HG03354 (cell line): ENCODE measurements around the gene RTL5.
A peak's percentile ranks its signal among the peaks of the same experiment; 100 is the strongest.

Experiments used
- ATAC-seq: cut with Tn5 transposase; IDR thresholded peaks from one replicate; pipeline ENCODE4 v1.9.1; 2021; ENCODE audit warnings: mild to moderate bottlenecking; ENCODE audit not compliant: unreplicated experiment, poor library complexity, severe bottlenecking

Gene RTL5

DNA sequence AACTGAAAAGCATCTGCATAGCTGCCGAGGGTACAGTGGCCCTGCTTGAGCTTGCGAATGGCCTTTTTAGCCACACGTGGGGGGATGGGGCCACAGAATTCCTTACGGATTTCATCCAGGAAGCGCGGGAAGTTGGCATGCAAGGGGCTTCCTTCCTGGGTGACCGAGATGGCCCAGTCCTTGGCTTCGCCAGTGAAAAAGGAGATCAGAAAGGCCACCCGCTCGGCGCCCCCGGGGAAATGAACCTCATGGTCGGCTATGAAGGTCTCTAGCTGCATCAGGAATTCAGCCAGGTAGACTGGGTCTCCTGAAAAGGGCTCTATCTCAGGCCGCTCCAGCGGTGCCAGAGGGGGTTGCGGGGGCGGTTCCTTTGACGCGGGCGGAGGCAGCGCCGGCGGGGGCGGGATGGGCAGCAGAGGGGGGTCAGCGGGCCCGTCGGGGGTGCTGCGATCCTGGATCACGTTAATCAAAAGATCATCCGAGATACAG, 909 bp downstream of the RTL5 start:
- ATAC-seq: no peak

GRCh38 chrX:72130156-72130761, 1.5 kb downstream of the RTL5 start:
- no peak for ATAC-seq

- no peak for ATAC-seq
Observed at GRCh38 chrX:72129661-72130060, 2.1 kb downstream of the RTL5 start.

DNA sequence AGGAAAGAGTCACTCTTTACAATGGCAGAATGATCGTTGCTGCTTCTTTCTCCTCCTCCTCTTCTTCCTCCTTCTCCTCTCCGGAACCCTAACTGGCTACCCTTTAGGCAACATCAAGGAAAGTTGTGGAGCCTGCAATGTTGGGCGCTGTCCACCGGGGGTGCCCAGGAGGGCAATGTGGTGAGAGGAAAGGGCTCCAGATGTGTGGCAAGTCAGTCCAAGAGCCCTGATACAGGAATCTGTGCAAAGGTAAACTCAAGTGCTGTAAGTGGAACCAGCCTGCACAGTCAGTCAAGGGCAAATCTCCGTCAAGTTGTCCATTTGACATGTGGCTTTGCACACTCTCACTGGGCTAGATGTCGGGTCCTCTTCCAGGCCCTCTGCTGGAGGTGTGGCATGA, 2.8 kb downstream of the RTL5 start:
- ATAC-seq: no peak

DNA sequence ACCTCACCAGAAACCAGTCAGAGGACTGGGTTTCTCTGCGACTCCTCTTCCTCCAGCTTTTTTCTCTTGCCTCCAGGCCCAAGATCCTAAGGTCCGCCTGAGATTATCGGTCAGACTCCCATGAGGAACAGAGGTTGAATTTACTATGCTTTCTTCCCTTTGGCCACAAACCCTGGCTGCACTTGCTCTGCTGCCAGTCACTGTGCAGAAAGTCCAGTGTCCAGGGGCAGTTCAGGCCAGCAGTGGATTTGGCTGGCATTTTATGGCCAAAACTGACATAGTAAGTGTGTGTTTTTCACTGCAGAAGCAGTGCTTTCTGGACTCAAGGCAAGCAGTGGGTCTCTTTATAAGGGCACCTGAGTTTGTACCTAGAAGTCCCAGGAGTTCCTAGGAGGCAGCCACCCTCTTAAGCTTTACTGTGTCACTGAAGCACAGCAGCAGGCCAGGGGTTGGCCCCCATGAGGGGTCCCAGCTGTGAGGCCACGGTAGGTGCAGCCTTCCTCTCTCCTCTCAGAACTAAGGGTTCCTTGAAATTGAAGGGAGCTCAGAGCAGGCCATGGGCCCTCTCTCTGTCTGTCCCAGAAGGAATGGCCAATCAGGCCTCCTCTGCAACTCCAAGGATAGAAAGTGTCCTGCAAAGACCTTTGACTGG, 3.4 kb downstream of the RTL5 start:
- no peak for ATAC-seq

GRCh38 chrX:72127332-72127731, 4.4 kb downstream of the RTL5 start:
- ATAC-seq: no peak

DNA sequence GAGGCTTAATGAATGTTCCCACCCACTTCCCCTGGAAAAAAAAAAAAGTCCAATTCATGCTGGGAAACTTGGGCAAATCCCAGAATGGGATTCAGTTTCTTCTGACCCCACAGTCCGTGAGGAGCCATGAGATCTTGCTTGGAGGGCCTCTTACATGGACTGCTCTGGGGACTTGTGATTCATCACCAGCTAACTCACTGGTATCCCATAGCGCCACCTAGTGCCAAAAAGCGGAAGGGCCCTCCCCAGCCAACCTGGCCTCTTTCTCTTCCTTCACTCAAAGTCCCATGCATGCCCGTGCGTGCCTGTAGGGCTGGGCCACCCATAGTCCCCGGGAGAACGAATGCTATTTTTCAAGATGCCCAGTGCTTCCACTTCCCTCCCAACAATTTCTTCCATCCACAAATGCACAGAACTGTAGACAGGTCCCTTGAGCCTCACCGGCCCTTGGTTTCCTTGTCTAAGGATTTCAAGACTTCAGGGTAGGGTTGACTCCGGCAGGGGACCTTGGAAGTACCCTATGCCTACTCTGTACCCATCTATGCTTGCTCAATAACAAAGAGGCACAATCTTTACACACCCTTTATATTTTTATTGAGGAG, 5.1 kb downstream of the RTL5 start:
- peak; percentile 81 for ATAC-seq

- no peak for ATAC-seq
Observed at GRCh38 chrX:72126048-72126415, 5.7 kb downstream of the RTL5 start.

- ATAC-seq: no peak
Observed at GRCh38 chrX:72125331-72126047, 6.2 kb downstream of the RTL5 start.

DNA sequence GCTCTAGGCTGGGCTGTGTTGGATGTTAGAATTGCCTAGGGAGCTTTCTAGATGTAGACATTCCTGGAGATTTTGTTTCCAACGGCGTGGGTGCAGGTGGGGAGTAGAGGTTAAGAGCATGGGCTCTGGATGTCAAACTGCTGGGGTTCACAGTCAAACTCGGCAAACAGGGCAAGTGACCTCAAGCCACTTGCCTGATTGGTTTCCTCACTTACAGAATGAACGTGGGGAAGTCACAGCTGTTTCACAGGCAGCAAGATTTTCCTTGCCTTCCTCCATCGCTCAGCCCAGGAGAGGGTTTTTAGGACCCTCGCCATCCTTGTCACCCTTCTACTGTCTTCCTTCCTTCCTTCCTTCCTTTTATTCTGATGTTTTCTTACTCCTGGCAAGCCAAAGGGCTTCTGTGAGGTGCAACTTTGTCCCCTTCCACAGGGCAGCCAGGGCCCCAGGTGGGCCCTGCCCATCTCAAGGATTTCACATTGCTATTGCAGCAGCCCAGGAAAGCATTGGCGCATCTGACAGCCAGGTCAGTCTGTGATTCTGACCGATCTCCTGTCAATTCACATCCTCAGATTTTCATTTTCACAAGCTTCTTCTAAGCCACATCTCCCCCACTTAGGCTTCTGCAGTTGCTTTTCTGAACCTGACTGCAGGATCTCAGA, 7.0 kb downstream of the RTL5 start:
- ATAC-seq: no peak

DNA sequence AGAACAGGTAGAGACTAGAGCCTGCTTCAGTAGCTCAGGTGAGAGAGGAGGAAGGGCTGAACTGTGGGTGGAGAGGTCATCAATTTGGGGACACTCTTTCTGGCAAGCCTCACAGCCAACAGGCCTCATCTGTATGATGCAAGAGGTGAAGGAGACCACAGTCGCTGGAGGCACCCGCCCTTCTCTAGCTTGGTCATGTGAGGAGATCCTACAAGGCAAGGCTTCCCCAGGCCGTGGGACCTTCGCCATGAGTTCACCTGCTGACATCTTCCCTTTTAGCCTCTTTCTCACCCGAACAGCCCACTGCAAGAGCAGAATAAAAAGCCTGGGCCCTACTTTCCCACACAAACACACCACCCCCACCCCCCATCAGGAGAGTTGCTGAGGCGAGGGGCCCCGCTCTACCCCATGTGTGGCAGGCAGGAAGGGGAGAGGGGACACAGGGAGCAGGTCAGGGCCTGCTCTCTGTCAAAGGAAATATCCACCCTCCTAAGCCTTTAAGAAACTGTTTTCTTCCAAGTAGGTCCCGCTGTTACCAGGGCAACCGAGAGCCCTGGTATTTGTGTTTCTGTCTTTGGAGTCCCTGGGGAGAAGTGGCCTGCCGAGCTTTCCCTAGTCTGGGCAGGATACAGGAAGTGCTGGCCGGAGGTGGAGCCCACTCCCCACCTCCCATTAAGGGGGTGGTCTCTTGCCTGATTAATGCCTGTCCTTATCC, 8.1 kb downstream of the RTL5 start:
- no peak for ATAC-seq

DNA sequence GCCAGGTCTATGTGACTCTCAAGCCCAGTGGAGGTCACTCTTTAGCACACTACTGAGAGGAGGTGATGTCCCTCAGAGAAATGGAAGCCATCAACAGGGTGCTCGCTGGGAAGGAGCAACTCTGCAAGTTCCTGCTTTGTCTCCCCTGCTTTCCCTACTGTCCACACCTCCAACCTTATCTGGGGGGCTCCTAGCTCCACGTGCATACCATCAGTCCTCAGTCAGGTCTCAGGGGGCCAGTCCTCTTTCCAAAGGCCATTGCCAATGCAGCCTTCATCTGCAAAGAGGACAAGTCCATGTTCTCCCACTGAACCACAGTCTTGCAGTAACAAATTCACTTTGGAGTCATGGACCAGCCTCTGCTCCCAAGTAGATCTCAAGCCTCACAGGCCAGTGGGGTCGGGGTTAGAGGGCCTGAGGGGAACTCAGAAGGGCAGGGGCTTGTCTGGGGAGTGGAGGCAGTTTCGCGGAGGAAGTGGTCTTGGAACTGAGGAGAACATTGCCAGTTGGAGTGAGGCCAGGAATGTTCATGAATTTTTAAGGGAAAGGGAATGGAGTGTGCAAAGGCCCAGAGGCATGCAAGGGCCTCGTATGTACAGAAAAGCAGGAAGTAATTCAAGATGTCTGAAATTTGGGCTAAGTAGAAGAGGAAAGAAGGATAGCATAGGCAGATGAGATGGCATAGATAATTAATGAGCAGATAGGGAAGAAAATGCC, 8.9 kb downstream of the RTL5 start:
- no peak for ATAC-seq

DNA sequence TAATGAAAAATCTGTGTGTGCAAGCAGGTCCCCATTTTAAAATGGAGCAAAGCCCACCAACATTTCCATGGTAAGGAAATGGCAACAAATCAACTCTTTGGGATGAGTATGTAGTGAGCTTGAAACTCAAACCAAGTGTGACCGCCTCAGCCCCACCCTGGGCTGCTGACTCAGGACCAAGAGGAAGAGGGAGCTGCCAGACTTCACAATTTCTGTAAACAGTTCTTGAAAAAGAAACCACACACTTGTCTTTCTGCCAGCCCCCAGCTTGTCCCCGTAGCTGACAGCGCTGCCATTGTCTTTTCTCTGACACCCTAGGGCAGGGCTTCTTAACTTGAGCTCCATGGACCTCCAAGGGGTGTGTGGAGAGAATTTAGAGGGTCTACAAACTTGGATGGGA, 10.3 kb downstream of the RTL5 start:
- no peak for ATAC-seq

DNA sequence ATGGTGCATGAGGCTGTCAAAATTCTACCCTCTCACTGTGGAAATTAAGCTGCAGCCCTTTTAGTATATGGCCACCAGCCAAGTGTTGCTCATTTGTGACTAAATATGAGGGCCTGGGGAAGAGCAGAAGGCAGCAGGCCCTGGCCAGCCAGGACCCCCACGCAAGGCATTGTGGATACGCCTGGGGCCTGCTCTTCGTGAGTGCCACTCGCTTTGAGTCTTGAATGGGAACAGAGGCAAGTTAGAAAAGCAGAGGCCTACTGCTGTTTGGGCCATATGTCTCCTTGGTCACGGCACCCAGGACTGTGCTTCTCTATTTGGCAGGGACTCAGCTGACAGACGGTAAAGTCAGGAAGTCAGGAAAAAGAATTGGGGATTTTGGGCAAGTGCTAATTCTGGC, 10.9 kb downstream of the RTL5 start:
- no peak for ATAC-seq

GRCh38 chrX:72117636-72118210, 14.0 kb downstream of the RTL5 start:
- no peak for ATAC-seq

GRCh38 chrX:72115380-72115779, 16.3 kb downstream of the RTL5 start:
- ATAC-seq: no peak

GRCh38 chrX:72114807-72115206, 16.9 kb downstream of the RTL5 start:
- ATAC-seq: no peak

DNA sequence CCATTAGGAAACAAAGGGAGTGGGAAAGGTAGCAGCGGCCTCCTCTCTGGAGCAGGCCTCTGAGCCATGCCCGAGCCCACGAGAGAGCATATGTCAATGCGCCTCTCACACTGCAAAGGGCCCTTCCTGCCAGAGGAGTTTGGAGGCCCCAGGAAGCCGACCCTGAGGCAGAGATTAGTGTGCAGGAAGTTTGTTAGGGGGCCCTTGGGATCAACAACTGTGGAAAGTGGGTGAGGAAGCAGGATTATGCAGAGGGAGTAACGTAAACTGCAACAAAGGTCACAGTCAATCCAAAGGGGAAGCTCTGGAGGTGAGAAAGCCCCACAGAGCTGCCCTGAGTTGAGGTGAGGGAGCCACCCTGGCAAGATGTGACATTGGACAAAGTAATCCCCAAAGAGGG, 17.4 kb downstream of the RTL5 start:
- ATAC-seq: no peak

DNA sequence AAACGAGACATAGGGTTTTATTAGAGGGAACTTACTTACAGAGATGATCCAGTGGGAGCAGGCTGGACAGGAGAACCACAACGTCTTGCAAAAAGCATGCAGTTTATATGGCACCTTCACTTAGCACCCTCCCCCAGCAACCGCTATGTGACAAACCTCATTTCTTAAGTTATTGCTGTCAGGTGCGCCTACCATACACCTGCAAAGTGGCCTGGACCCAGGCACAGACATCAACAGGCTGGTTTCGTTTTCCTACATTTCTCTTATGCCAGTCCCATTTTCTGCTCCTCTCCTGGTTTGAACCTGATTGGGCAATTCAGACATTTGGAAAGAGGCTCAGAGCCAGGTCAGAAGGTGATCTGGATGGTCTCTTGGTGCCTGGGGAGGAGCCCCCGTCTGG, 18.3 kb downstream of the RTL5 start:
- ATAC-seq: no peak
